Rectal smooth muscle tissue (tissue), 1 donor: Measurements from ENCODE around the gene TMCO1.
"Not testable (repeated sequence)": the region's sequence is repeated elsewhere in the genome, so short reads cannot be mapped to it uniquely, and the experiment has no call there.

Experiments
- H3K27ac ChIP-seq: one replicate; pipeline ENCODE4 v1.7.0; 2013; ENCODE audit warnings: low read depth, low read length, inconsistent platforms
- H3K27me3 ChIP-seq: one replicate; pipeline ENCODE4 v1.7.0; 2013; ENCODE audit warnings: low read length; ENCODE audit not compliant: control insufficient read depth, insufficient read depth
- H3K36me3 ChIP-seq: one replicate; pipeline ENCODE4 v1.7.0; 2013; ENCODE audit warnings: low read length; ENCODE audit not compliant: control insufficient read depth, insufficient read depth
- H3K4me1 ChIP-seq: one replicate; pipeline ENCODE4 v1.7.0; 2013; ENCODE audit warnings: low read length; ENCODE audit not compliant: control insufficient read depth, insufficient read depth
- H3K4me3 ChIP-seq: one replicate; pipeline ENCODE4 v1.7.0; 2013; ENCODE audit warnings: low read length
- H3K9ac ChIP-seq: one replicate; pipeline ENCODE4 v1.7.0; 2013; ENCODE audit warnings: low read length

Gene TMCO1

DNA sequence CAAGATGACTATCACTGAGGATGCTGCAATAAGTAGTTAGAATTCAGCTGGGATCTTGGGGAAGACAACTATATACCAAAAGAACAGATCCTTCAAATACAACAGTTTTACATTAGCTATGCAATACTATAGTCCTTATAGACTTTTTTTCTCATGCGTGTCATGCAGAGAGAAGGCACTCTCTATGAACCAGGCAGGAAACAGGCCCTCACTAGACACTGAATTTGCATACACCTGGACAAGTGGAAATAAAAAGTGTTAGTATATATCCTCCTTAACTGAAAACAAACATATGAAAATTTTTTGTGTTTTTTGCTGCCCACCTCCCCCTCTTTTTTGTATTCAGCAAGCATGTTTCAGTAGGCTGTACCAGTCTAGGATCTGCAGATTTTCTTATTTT is 29.9 kb downstream of the TMCO1 start:
- H3K4me1 ChIP-seq = no peaks in the 10 kb centered on the region
- no peak overlapping the region for H3K27ac ChIP-seq

DNA sequence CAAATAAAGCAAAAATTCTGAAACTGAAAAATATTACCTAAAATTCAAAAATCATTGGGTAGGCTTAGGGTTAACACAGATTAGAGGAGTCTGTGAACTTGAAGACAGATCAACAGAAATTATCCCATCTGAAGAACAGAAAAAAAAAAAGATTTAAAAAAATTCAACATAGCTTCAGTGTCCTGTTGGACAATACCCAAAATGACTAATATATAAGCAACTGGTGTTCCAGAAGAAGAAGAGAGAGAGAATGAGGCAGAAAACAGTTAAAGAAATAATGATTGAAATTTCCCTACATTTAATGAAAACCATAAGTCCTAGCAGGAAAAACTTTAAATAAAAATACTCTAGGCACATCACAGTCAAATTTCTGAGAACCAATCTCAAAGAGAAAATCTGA is 31.5 kb downstream of the TMCO1 start:
- no peak overlapping the region for H3K27ac ChIP-seq

More for the DNA sequence above, 29.9 kb downstream of the TMCO1 start:
- Histone ChIP-seq H3K9ac (no peak overlapping the region), H3K27me3 (no peaks in the 10 kb centered on the region), H3K36me3 (peaks cover 13% of the 10 kb centered on the region), H3K4me3 (no peak overlapping the region)

DNA sequence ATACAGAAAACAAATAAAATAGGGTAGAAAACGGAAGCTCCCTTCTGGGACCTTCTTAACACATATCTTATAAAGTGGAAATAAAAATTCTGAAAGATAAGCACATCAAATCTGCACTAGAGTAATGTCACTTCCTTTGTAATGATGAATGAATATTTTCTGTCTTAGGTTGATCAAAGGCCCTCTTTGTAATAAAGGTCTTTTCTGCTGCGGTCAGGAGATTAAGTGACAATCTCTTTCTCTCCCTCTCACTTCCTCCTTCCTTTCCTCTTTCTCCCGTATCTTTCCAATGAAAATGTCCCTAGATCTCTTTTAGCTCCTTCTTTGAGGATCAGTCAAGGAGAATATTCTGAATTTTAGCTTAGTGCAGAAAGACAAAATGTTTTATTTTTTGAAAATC is 33.8 kb downstream of the TMCO1 start:
- H3K4me1 ChIP-seq = no peaks in the 10 kb centered on the region
- H3K9ac ChIP-seq = no peak overlapping the region
- H3K27ac ChIP-seq = no peak overlapping the region
- no peaks in the 10 kb centered on the region for H3K27me3 ChIP-seq
- peaks cover 2% of the 10 kb centered on the region for H3K36me3 ChIP-seq
- H3K4me3 ChIP-seq = no peak overlapping the region

More for the DNA sequence above, 31.5 kb downstream of the TMCO1 start:
- peaks cover 3% of the 10 kb centered on the region for H3K36me3 ChIP-seq
- no peak overlapping the region for H3K9ac ChIP-seq
- no peaks in the 10 kb centered on the region for H3K27me3 ChIP-seq
- H3K4me1 ChIP-seq = no peaks in the 10 kb centered on the region
- H3K4me3 ChIP-seq = no peak overlapping the region

DNA sequence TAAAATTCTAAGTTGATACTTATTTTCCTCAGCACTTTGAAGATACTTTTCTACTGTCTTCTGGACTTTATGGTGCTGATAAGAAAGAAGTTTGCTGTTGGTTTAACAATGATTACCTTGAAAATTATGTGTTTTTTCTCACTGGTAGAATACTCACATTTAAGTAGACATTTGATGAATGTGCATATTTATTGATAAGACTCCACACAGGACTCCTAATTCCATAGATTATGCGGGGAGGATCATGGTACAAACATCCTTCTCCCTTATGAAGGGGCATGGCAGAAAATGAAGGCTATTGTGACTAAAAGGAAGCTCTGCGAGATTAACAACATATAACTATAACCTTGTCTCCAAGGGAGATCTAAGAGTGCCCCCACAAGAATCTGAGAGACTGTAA is 41.8 kb downstream of the TMCO1 start:
- H3K4me3 ChIP-seq = no peak overlapping the region
- H3K4me1 ChIP-seq = no peaks in the 10 kb centered on the region
- no peak overlapping the region for H3K27ac ChIP-seq
- H3K9ac ChIP-seq = no peak overlapping the region
- no peaks in the 10 kb centered on the region for H3K27me3 ChIP-seq
- H3K36me3 ChIP-seq = peaks cover 3% of the 10 kb centered on the region

DNA sequence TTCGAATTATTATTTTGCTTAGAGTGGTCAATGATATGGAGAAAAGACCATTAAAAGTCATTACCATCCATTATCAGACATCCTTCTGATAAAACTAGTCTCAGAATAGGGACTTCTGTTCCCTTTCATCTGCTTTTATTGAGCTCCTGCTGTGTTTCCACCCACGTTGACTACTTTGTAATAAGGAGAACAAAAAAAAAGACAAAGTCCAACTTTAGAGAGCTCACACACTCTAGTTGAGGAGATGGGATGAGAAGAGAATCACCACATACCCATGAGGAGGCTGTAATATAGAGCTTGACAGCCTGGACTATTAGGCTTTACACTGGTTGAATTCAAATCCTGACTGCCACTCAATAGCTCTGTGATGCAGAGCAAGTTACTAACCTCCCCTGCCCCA is 42.5 kb downstream of the TMCO1 start:
- no peaks in the 10 kb centered on the region for H3K4me1 ChIP-seq
- H3K36me3 ChIP-seq = peaks cover 3% of the 10 kb centered on the region
- no peaks in the 10 kb centered on the region for H3K27me3 ChIP-seq
- H3K9ac ChIP-seq = no peak overlapping the region
- H3K27ac ChIP-seq = no peak overlapping the region
- no peak overlapping the region for H3K4me3 ChIP-seq

DNA sequence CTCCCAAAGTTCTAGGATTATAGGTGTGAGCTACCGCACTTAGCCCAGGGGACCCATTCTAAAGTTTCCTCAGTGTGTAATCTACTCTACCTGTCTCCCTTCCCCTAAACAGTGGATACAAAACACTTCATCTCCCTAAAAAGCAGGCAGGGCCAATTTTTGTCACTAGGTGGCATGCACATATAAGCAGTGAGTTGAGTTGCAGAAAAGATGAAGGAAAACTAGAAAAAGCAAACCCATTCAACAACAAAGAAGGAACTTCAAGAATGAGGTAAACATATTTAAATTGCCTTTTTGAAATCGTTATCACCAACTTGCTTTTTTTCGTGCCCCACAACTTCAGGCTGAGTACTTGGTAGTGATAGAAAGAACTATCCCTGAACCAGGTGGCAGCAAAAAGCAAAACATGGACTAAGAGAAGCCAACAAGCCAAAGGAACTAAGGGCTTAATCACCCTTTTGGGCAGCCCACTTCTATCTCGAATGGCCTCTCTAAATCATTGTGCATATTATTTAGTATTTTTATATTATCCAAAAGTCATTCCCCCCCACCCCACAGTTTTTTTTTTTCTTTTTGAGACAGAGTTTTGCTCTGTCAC is 50.7 kb downstream of the TMCO1 start:
- no peak overlapping the region for H3K4me3 ChIP-seq
- H3K36me3 ChIP-seq = no peaks in the 10 kb centered on the region
- no peaks in the 10 kb centered on the region for H3K27me3 ChIP-seq
- H3K27ac ChIP-seq = no peak overlapping the region
- no peaks in the 10 kb centered on the region for H3K4me1 ChIP-seq
- no peak overlapping the region for H3K9ac ChIP-seq

DNA sequence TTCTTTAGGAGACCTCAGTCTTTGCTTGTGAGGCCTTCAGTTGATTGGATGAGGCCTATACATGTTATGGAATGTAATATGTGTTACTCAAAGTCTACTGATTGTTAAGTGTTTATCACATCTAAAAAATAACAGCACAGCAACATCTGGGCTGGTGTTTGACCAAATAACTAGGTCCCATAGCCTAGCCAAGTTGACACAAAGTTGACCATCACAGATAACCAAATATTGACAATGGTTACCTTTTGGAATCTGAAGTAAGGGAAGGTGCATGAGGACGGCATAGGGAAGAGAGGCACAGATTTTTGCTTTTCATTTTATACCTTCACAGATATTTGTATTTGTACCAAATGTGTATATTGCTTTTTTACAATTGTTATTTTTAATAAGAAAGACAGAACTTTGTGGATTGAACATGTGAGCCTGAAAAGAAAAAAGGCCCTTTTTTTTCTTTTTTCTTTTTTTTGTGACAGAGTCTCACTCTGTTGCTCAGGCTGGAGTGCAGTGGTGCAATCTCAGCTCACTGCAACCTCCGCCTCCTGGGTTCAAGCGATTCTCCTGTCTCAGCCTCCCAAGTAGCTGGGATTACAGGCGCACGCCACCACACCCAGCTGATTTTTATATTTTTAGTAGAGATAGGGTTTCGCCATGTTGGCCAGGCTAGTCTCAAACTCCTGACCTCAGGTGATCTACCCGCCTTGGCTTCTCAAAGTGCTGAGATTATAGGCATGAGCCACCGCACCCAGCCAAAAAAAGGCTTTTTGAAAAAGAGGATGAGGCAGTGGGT is 52.2 kb downstream of the TMCO1 start:
- H3K9ac ChIP-seq, H3K27ac ChIP-seq, H3K4me3 ChIP-seq, H3K36me3 ChIP-seq, H3K4me1 ChIP-seq, H3K27me3 ChIP-seq: not testable (repeated sequence)

DNA sequence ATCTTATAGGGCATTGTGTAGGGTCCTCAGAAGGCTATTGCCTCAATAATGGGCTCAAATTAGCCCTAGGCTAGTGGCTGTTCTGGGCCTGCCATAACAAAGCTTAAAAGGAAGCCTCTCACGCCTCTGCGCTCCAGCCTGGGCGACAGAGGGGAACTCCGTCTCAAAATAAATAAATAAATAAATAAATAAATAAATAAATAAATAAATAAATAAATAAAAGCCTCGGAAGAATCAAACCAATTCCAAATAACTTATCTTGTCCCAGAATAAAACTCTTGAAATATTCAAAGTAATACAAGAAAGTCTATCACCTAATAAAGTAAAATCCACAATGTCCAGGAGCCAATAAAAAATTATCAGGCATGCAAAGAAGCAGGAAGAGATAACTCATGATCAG is 55.9 kb downstream of the TMCO1 start:
- Histone ChIP-seq H3K27me3 (no peaks in the 10 kb centered on the region), H3K36me3 (no peaks in the 10 kb centered on the region), H3K4me1 (no peaks in the 10 kb centered on the region), H3K4me3 (no peak overlapping the region), H3K27ac (no peak overlapping the region), H3K9ac (no peak overlapping the region)

DNA sequence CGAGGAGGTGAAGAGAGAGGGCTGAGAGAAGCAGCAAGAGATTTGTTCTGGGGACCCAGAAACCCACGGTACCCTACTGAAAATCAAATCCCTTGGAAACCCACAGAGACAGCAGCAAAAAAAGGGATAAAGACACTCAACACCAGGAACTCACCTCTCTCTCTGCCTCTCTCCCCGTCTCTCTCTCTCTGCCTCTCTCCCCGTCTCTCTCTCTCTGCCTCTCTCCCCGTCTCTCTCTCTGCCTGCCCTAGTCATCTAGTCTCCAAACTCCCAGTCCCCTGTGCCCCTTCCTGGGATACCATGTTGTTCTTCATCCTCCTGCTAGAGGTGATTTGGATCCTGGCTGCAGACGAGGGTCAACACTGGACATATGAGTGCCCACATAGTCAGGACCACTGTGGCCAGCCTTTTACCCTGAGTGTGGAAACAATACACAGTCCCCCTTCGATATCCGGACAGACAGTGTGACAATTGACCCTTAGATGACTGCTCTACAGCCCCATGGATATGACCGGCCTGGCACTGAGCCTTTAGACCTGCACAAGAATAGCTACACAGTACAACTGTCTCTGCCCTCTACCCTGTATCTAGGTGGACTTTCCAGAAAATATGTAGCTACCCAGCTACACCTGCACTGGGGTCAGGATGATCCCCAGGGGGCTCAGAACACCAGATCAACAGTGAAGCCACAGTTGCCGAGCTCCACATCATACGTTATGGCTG is 60.5 kb downstream of the TMCO1 start:
- no peaks in the 10 kb centered on the region for H3K27me3 ChIP-seq
- no peak overlapping the region for H3K27ac ChIP-seq
- no peaks in the 10 kb centered on the region for H3K36me3 ChIP-seq
- H3K4me1 ChIP-seq = no peaks in the 10 kb centered on the region
- no peak overlapping the region for H3K9ac ChIP-seq
- no peak overlapping the region for H3K4me3 ChIP-seq

DNA sequence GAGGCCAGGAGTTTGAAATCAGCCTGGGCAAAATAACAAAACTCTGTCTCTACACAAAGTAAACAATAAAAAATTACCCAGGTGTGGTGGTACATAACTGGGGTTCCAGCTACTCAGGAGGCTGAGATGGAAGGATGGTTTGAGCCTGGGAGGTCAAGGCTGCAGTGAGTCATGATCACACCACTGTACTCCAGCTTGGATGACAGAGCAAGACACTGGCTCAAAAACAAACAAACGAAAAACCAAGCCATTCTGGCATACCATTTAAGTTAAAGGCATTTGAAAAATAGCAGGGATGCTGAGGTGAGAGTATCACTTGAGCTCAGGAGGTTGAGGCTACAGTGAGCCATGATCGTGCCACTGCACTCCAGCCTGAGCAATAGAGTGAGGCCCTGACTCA is 65.0 kb downstream of the TMCO1 start:
- H3K27ac ChIP-seq = no peak overlapping the region
- no peaks in the 10 kb centered on the region for H3K4me1 ChIP-seq
- no peaks in the 10 kb centered on the region for H3K27me3 ChIP-seq
- H3K9ac ChIP-seq = no peak overlapping the region
- no peak overlapping the region for H3K4me3 ChIP-seq
- no peaks in the 10 kb centered on the region for H3K36me3 ChIP-seq

DNA sequence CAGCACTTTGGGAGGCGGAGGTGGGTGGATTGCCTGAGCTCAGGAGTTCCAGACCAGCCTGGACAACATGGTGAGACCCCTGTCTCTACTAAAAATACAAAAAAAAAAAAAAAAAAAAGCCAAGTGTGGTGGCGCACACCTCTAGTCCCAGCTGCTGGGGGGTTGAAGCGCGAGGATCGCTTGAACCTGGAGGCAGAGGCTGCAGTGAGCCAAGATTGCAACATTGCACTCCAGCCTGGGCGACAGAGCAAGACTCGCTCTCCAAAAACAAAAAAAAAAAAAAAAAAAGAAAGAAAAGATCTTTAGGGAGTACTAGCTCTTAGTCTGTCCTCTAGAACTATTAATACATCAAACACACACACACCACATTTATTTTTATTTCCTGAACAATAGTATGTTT is 66.7 kb downstream of the TMCO1 start:
- not testable (repeated sequence) for H3K9ac ChIP-seq, H3K27me3 ChIP-seq, H3K4me3 ChIP-seq, H3K4me1 ChIP-seq, H3K36me3 ChIP-seq, H3K27ac ChIP-seq

DNA sequence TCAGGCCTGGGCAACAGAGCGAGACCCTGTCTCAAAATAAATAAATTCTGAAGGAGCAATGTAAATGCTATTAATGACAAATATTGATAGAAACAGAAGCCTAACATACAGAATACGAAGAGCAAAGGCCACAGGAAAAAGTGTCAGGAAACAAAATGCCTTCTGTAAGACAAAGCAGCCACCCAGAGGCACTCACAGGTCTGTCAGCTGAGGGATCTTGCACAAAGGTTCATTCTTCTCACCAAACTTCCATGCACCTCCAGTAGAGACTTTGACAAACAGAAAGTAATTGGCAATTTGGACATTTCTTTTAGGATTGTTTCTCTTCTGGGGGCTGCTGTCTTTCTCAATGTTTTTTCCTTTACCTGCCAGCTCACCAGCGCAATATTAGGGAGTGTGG is 69.1 kb downstream of the TMCO1 start:
- Histone ChIP-seq H3K27me3 (no peaks in the 10 kb centered on the region), H3K4me3 (no peak overlapping the region), H3K9ac (no peak overlapping the region), H3K27ac (no peak overlapping the region), H3K36me3 (no peaks in the 10 kb centered on the region), H3K4me1 (peaks cover 6% of the 10 kb centered on the region)

DNA sequence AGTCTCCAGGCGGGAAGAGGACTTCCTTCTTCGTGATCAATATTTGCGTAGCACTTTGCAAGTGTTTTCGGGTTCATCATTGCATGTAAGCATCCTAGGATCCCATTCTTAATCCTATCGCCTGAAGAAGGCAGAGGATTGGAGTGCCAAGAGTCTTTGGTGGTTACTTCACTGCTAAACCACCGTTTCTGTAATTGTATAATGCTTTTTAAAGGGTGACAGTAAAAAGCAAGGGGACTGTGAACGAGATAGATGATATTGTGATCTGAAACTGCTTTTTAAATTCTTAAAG is 70.0 kb downstream of the TMCO1 start:
- peak overlapping the region; percentile 79 for H3K4me3 ChIP-seq
- H3K4me1 ChIP-seq = peaks cover 6% of the 10 kb centered on the region
- peak overlapping the region; percentile 89 for H3K27ac ChIP-seq
- no peaks in the 10 kb centered on the region for H3K36me3 ChIP-seq
- H3K27me3 ChIP-seq = no peaks in the 10 kb centered on the region
- peak overlapping the region; percentile 43 for H3K9ac ChIP-seq
